T47D (cell line): Measurements from ENCODE around the gene PHKB.

Experiments used
- DNase-seq, 2 experiments: peaks; one replicate each; pipeline versions ENCODE4 v3.0.0 to v3.0.0-alpha.2; 2011 to 2012; ENCODE audit warnings: low read depth in 1 of 2, low spot score in 1 of 2
- JUND ChIP-seq: IDR thresholded peaks from 2 replicates; pipeline ENCODE4 v1.6.1; 2012; ENCODE audit warnings: low read depth
- in situ Hi-C: cut with HindIII; loops from 2 replicates; pipeline ENCODE4 v1.10.0; 2016; ENCODE audit warnings: low sequenced_read_pairs, low pct_unique_long_range_greater_than_20kb

The PHKB gene

GRCh38 chr16:47499080-47499699 is 38.1 kb downstream of the PHKB start:
- in situ Hi-C loops = no loop called here
- no peak for TF ChIP-seq JUND
- no peak for DNase-seq

DNA sequence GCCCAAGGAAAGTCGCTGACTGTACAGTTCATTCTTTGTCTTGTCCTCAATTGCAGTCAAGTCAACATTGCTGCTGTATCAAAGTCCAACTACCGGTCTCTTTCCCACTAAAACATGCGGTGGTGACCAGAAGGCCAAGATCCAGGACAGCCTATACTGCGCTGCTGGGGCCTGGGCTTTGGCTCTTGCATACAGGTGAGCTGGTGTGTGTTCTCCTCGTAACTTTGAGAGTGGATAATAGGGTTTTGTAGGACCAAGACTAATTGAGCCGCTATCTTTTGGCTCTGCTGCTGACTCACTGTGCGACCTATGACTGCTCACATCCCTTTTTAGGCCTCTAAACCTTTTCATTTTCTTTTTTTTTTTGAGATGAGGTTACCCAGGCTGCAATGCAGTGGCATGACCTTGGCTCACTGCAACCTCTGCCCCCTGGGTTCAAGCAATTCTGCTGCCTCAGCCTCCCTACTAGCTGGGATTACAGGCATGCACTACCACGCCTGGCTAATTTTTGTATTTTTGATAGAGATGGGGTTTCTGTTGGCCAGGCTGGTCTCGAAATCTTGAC is 38.7 kb downstream of the PHKB start:
- no peak for DNase-seq
- in situ Hi-C loops = no loop called here

DNA sequence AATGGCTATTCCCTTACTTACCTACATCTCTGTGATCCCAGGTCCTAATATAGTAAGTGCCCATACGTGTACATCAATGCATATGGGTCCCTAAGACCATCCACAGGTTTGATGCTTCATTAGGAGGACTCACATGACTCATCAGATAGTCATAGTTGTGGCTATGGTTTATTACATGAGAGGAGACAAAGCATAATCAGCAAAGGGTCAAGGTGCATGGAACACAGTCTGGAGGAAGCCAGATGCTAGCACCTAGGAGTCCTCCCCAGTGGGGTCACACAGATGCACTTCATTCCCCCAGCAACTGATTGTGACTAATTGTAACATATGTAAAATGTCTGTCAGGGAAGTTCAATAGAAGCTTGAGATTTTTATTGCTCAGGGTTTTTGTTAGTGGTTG is 42.8 kb downstream of the PHKB start:
- no peak for TF ChIP-seq JUND
- in situ Hi-C loops = no loop called here
- DNase-seq = no peak

More for the DNA sequence above, 38.7 kb downstream of the PHKB start:
- TF ChIP-seq JUND = no peak

GRCh38 chr16:47504599-47504998 is 43.5 kb downstream of the PHKB start:
- in situ Hi-C loops = no loop called here
- no peak for DNase-seq
- no peak for TF ChIP-seq JUND

- in situ Hi-C loops = no loop called here
- TF ChIP-seq JUND = no peak
- no peak for DNase-seq
Measured at GRCh38 chr16:47506800-47507199, 45.7 kb downstream of the PHKB start.

DNA sequence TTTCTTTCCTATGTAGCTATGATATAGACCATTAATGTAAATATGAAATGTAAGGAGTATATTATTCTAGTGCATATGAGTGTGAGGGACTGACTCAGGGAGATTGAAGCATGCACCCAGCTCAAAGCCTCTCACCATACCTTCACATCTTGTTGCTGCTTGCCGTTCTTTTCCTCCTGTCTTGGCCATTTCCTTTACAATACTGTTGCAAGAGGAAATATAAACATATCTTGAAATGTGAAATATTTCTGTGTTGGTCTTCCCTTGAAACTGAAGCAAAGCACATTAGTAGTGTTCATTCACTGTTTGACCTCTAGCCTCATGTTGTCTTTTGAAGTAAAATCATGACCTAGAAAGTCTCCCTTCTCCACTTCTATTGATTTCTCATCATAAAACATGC is 46.6 kb downstream of the PHKB start:
- no peak for DNase-seq
- no peak for TF ChIP-seq JUND
- in situ Hi-C loops = no loop called here

- DNase-seq = no peak
- in situ Hi-C loops = no loop called here
- no peak for TF ChIP-seq JUND
Measured at GRCh38 chr16:47511882-47512281, 50.8 kb downstream of the PHKB start.

DNA sequence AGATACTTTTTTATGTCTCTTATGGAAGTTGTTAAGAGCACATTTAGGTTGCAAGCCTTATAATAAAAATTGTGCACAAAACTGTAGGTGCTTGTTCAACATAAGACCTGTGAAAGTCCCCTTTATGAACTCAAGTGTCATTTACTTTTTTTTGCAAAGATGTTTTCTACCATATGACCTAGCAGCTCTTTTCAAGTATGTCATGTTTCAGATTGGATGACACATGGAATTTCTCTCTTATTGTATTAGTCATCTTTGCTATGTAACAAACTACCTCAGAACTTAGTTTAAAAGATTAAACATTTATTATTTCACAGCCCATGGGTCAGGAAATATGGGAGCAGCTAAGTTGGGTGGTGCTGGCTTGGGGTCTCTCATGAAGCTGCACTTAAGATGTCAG is 57.9 kb downstream of the PHKB start:
- in situ Hi-C loops = no loop called here
- DNase-seq = no peak
- no peak for TF ChIP-seq JUND

DNA sequence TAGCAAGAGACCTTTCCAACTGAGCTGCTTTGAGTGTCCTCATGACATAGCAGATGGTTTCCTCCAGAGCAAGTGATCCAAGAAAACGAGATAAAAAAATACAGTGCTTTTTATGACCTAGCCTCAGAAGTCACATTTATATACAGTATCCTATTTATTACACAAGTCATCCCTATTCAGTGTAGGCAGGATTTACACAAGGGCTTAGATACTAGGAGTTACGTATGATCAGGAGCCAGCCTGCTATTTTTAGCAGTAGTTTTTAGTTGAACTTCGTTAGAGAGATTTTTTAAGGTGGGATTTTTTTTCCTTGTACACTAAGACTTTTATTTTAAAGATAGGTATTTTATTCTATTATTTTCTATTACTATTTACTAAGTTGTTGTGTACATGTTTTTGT is 58.4 kb downstream of the PHKB start:
- in situ Hi-C loops = no loop called here
- TF ChIP-seq JUND = no peak
- DNase-seq = no peak

- in situ Hi-C loops = no loop called here
Measured at GRCh38 chr16:47519996-47520679, 59.0 kb downstream of the PHKB start.

GRCh38 chr16:47523342-47524006 is 62.3 kb downstream of the PHKB start:
- in situ Hi-C loops = no loop called here
- TF ChIP-seq JUND = no peak
- peak in 1 of 2 experiments; percentile 9 for DNase-seq

More at GRCh38 chr16:47519996-47520679, 59.0 kb downstream of the PHKB start:
- TF ChIP-seq JUND = no peak
- no peak for DNase-seq

- in situ Hi-C loops = no loop called here
- DNase-seq = no peak
- no peak for TF ChIP-seq JUND
Measured at GRCh38 chr16:47524007-47524405, 62.9 kb downstream of the PHKB start.

GRCh38 chr16:47528431-47528830 is 67.3 kb downstream of the PHKB start:
- in situ Hi-C loops = no loop called here
- DNase-seq = no peak
- TF ChIP-seq JUND = no peak
